HG03442 (cell line): ENCODE results near the gene CCDC13.

Experiments
- ATAC-seq: cut with Tn5 transposase; IDR thresholded peaks from one replicate; pipeline ENCODE4 v1.9.1; 2021; ENCODE audit warnings: mild to moderate bottlenecking, moderate library complexity; ENCODE audit not compliant: unreplicated experiment

Gene CCDC13

DNA sequence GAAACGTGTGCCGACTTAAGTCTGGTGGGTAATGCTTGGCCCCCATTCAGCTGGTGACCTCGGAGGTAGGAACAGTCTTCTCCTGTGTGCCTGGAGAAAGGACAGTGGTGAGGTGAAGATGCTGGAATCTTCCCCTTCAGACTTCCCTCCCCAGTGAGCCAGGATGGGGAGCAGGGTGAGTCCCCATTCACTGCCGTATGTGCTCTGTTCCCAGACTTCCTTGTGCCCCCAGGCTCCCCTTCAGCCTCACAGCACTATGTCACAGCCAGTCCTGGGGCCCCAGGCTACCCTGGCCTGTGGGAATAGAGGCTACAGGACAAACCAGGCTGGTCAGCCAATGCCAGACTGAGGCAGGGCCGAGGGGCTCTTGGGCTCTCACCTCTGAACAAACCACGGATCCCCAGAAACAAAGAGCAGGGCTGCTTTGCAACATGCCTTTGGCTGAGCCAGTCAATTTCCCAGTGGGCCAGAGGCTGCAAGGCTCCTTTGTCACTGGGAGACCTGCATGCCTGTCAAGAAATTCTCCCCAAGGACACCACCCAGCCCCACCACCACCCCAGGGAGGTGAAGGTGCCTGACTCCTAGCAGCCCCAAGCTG, 38.7 kb downstream of the CCDC13 start:
- no peak for ATAC-seq

DNA sequence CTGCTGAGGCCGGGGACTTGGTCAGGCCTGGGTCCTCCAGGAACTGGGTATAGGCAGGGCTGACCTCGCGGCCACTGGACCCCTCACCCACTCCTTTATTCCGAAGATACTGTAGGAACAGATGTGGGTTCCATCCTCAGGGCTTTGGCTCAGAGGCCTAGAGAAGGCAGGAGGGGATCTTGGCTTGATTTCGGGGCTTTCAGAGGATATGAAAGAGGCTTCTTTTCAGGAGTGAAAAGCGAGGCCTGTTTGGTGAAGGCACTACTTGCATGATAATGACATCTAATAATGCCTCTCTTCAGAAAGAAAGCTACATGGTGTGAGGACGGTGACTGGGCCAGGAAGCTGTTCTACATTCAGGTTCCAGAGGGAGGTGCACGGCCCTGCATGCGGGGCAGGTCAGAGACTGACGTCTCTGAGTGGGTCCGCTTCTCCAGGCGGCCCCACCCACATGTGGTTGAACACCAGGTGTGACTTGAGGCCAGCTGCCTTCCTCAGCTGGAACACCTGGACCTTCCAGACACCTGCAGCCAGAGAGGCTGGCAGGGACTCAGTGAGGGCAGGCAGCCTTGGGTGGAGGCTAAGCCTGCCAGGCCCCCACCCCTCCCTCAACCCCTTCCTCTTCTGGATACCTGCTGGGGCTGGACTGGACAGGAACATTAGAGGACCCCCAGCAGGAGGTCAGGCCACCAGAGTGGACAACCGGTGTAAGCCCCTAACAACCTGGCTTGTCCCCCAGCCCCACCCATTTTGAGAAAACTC, 39.4 kb downstream of the CCDC13 start:
- ATAC-seq, result no peak

DNA sequence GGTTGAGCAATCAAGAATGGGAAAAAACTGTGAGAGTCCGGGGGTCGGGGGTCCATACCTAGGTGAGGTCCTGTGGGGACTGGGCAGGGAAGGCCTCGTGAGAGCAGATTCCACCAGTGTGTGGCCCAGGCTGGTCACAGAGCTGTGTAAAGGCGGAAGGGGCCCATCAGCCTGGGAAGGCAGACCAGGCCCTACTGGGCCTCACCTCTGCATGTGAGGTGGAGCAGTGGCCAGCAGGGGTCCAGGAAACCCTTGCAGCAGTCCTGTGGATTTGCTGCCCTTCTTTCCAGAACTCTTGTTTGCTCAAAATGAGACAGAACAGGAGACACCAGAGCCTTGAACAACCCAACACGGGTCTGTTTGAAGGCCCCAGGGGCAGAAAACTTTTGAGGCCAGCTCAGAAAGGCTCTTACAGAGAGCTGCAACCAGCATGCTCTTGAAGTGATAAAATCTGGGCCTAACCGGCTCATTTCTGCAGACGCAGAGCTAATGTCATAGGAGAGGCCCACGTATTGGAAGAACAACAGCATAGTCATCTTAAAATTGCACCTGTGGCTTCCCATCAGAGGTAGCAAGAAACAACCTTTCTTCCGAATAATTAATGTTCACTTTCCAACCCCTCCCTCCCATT, 40.1 kb downstream of the CCDC13 start:
- no peak for ATAC-seq

DNA sequence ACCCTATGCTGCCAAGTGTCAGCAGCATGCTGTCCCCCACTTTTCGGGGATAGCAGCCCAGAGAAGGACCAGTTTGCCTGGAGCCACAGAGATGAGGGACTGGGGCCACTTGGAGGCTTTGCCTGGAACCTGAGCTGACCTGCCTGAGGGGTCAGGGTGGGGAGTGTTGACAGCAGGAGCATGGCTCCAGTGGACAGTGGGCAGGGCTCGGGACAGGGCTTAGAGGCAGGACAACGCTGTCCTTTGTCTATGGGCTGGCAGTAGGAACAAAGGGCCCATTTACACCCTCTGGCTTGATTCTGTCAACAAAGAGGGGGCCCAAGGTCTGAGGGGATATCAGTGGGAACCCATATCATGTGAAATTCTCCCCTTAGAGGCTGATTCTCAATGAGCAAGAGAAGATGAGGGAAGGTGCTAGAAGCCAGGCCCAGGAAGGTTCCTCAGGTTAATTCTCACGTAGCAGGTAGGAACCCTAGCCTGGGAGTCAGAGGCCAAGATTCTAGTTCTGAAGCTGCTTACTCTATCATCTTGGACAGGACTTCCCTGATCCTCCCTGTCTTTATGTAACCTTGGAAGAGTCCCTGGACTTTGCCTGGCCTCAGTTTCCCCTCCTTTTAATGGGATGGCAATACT, 40.7 kb downstream of the CCDC13 start:
- no peak for ATAC-seq

DNA sequence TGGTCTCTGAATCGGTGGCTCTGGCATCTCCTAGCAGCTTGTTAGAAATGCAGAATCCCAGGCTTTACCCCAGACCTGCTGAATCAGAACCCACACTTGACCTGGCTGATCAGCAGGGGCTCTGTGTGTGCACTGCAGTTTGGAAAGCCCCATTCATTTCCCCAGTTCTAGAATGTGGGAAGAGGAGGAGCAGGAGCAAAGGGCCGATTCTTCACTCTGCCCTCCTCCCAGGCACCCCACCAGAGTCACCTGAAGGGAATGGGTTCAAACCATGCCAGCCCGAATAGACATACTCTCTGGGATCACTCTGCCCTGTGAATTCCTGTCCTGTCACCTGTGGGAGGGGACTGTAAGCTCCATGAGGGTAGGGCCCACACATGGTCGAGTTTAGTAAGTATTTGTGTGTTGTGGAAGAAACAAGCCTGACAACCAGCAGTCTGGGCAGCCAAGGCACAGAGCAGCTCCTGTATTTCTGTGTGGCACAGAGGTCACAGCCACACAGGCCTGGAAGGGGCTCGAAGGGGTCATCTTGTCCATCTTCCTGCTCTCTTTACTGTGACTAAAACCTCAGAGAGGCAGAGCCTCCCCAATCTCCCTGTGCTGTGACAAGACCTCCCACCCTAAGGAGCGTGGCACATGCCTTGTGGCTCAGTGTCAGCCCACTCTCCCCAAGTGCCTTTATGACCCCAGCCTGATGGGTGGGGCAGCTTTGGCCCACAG, 41.4 kb downstream of the CCDC13 start:
- no peak for ATAC-seq

DNA sequence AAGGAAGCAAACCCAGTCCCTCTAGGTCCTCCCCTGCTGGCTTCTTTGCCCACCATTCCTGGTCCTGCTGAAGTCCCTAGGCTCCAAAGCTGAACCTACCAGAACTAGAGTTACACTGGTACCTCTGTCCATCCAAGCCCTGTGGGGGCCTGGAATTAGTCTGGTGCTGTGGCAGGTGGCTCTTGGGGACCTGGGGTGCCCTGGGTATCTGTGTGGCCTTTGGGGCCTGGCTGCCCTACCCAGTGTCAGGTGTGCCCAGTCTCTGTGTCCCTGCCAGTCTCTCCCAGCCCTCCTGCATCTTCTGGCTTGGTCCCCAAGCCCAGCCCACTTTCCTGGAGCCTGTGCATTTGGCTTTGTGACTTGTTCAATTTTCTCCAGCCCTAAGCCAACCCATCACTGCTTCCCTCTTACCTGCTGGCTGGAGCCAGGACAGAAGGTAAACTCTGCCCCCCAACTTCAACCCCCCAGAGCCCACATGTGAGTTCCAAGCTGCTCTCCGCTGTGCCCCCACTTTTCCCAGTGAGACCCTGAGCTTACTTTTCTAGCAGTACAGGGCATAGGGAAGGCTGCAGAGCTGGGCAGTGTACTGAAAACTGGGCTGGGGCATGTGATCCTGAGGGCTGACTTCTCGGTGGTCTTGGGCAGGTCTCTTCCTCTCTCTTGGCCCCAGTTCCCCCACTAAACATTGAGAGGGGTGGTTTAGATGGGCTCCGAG, 42.2 kb downstream of the CCDC13 start:
- ATAC-seq, result no peak

DNA sequence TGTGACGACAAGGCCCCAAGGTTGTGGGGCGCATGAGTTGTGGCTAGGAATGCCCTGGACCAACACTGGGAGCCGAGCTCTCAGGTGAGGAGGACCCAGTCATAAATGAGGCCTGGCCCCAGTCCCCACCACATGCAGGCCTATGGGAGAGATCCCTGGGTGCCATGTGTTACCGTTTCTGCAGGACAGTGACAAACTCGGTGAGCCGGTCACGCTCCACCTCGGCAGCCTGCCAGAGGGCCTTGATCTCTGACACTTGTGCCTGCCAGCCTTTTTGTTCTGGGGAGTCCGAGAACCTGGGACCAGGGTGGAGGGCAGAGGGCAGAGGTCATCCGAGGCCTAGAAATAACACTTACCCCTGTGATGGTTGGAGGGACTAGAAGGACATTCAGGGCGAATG, 42.8 kb downstream of the CCDC13 start:
- ATAC-seq, result no peak

DNA sequence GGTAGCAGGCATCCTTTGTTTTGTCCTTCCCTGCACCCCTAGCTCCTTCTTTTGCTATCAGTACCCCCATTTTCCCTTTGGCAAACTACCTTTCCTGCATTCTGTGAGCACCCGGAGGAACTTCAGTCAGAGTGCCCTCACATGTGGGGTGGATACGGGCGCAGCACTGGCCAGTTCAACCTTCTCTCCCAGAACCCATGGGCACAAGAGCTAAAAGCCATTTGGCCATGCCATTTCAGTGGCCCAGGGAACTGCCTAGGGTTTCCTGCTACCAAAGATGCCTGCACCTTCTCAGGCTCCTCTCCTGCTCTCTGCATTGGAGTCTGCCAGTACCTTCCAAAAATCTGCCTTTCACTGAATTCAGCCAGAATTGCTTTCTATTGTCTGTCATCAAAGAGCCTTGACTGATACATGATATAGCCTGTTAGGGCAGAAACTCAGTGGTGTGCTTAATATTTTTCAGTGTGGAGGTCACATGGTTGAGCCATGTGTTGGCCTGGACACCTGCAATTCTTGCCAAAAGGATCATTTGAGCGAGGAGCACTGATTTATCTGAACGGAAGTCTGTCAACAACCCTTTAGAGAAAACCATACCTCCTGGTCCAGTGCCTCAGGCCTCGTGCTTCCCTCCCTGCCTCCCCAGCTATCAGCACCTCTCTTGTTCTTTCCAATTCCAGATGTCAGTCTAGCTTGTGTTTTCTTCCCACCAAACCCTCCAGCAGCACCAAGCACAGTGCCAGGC, 43.5 kb downstream of the CCDC13 start:
- ATAC-seq, result no peak

DNA sequence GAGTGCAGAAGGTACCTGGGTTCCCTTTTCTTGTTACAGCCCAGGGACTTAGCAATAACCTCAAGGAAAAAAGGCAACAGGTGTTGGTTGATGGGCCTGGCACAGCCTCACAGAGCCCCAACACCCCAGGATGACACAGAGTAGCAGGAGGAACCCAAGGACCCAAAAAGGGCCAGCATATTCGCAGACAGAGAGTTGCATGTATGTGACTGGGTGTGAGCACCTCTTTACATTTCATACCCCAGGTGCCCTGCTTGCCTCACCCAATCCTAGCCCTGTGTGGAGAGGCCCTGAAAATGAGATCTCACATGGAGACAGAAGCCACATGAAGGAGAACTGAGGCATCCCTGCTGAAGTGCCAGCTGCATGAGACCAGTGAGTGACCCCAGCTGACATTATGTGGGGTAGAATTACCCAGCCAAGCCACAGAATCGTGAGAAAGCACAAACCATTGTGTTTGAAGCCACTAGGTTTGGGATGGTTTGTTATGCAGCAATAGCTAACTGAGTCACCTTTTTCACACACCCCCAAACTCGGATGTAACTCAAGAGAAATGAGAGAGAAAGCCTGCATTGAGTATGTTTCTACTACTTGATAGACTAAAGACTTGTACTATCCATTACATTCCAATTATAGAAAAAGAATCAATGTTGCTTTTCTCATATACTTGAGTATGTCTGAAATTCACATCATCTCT, 44.2 kb downstream of the CCDC13 start:
- ATAC-seq, result no peak

DNA sequence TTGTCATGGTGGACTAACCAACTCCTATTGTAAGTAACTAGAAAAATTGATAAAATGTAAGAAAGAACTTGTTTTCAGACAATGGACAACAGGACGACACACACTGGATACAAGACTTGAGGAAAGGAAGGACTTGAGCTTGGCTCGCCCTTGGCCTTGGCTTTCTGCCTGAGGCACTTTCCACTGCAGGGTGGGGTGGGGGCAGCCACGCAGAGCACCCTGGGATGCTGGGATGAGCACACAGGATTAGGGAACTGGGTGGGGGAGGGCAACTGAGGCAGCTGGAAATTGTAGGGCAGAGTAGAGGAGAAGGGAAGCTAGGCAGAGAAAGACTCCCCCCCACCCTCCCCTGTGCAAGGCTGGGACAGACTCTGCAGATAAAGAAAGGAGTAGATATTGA, 45.0 kb downstream of the CCDC13 start:
- ATAC-seq, result no peak

DNA sequence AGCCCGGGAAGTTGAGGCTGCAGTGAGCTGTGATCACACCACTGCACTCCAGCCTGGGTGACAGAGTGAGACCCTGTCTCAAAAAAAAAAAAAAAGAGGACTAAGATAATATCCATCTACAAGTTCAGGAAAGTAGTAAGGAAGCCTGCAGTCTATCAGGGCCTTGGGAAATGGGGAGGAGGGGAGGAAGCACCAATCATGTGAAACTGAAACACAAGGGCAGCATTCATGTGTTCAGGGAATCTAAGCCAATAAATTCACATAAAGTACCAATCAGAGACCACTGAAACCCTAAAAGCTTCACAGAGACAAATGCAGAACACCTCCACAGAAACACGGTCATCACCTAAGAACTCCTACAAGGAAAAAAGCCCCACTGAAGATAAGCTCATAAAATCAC, 47.6 kb downstream of the CCDC13 start:
- no peak for ATAC-seq

DNA sequence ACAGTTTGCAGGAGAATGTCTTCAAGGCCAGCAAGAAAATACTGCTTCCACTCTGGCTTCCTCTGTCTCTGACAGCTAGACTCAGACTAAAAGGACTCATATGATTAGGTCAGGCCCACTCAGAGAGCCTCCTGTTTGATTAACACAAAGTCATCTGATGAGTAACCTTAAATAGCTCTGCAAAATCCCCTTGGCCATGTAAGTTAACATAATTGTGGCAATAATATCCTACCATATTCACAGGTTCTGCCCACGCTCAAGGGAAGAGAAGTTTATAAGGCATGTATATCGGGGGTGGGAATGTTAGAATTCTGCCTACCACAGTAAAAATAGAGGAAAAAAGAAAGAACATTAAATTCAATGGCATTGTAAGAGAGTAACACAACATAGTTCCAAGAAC, 49.8 kb downstream of the CCDC13 start:
- ATAC-seq, result no peak
